Stimulated activated CD8-positive, alpha-beta memory T cell treated with anti-CD3 and anti-CD28 coated beads, Interleukin-12 subunit alpha, Interleukin-12 subunit beta, amount 100 ng/mL, for 24 hours (primary cell): ENCODE results near the gene TOB1.
"Not testable (repeated sequence)": the region's sequence is repeated elsewhere in the genome, so short reads cannot be mapped to it uniquely, and the experiment has no call there.

ENCODE experiments used
- DNase-seq: peaks from one replicate; pipeline ENCODE4 v3.0.0-alpha.2; 2020; ENCODE audit errors: extremely low read depth

Gene TOB1

GRCh38 chr17:50868602-50869001 is 2.4 kb upstream of the TOB1 start:
- DNase-seq = no peak

DNA sequence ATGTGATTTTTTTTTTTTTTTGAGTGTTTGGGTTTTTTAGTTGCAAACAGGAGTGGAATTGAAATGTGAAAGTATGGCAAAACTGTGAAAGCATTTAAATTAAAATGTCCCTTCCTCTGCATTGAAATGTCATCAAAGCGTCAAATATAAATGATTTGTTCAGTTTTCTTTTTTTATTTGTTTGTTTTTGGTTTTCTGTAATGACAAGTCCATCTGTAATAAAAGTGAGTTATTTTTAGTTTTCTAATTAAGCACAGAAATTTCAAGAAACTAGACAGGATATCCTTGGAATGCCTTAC is 1.9 kb upstream of the TOB1 start:
- DNase-seq = no peak

- DNase-seq = no peak
Measured at GRCh38 chr17:50867363-50868139, 1.4 kb upstream of the TOB1 start.

DNA sequence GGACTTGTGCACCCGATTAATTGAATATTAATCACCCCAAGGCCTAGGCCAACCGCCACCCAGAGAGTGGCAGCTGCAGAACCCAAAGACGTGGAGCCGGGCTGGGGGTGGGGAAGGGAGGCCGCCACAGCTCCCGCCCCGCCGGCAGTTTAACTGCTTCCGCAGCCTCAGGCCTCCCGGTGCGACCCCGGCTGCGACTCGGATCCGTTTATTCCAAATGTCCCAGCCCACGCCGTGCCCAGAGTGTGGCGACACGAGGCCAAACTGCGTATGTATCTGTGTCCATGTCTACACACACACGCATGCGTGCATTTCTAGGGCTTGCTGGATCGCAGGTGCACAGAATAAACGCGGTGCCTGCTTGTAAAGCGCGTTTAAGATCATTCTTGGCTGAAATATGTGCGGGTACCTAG is 802 bp upstream of the TOB1 start:
- DNase-seq = no peak

DNA sequence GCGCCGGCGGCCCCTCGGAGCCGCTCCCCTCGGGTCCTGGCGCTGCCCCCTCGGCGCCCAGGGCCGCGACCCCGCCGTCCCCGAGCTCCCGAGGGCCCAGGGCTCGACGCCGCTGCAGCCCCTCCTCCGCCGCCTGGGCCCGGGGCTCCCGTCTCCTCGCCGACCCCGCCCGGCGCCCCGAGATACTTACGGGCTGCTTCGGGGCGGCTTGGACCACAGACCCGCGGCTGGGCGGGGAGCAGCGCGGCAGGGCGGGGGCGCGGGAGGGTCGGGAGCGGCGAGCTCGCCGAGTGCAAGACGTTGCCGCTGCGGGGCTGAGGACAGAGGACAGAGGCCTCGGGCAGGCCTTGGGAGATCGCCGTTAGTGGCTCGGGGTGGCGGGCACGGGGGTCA is 290 bp downstream of the TOB1 start:
- no peak for DNase-seq

DNA sequence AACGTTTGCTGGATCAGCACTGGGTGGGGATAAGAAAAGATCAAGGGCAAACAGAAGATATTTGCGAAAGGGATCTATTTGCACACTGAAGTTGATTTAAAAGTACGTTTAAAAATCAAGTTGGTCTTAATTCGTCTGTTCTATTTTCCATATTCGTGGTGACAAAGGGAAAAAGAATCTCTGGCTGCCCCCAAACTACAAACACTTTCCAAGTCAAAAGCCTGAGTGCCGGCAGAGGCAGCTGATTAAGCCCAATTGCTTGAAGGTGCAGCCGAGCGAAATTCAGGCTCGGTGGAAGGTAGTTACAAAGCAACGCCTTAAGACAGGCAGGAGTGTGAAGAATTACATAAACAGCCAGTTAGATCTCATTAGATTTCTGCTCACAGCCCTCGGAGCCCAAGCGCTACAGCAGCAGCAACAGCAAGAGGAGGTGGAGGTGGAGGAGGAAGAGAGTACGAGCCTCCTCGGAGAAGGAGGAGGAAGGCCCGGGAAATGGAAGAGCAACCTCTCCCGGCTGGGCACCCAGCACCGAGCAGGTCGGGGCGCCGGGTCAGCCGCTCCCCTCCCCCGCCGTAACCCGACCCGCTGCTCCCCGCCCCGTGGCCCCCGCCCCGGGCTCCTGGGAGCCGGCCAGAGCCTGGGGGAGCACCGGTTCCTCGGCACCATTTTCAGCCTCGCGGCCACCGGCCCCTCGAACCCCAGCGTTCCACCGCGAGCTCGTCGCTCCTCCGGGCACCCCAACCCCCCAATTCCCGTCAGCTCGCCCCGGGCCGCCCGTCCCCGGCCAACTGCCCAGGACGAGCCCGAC is 890 bp downstream of the TOB1 start:
- no peak for DNase-seq

DNA sequence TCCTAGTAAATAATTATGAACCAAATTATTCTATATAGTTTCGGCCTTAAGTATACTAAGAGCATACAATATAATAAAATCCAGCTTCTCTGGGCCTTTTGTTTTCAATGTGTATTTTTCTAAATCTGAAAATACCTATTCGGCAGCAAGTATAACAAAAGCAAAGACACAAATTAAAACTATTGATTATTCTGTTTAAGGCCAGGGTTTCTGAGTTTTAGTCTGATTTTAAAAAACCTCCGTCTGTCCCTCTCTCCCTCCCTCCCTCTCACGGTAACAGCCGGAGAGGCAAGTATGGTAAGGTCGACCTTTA is 1.5 kb downstream of the TOB1 start:
- no peak for DNase-seq

GRCh38 chr17:50863931-50864330 is 2.2 kb downstream of the TOB1 start:
- DNase-seq = no peak

DNA sequence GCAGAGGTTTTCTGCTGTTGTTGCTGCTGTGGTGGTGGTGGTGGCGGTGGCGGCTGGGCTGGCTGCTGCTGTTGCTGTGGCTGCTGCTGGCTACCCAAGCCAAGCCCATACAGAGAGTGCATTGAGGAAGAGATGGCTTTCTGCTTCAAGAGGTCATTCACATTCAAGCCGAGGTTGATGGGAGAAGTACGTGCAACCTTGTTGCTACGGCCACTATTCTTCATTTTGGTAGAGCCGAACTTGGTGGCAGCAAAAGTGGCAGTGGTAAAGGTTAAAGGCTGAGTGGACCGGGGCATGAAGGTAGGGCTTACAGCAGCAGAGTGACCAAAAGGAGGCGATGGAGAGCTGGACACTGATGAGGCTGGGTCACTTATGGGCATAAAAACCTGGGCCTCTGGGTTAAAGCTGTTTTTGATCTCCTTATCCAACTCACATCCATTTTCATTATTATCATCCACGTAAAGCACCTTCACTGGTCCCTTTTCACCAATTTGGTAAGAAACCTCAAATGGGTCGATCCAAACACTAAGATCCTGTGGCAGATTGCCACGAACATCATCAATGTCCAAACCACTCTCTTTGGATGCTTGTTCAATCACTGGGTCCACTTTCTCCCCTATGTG is 2.8 kb downstream of the TOB1 start:
- DNase-seq = no peak

GRCh38 chr17:50861822-50862528 is 4.2 kb downstream of the TOB1 start:
- no peak for DNase-seq

- DNase-seq = no peak
Measured at GRCh38 chr17:50861334-50861676, 4.8 kb downstream of the TOB1 start.

DNA sequence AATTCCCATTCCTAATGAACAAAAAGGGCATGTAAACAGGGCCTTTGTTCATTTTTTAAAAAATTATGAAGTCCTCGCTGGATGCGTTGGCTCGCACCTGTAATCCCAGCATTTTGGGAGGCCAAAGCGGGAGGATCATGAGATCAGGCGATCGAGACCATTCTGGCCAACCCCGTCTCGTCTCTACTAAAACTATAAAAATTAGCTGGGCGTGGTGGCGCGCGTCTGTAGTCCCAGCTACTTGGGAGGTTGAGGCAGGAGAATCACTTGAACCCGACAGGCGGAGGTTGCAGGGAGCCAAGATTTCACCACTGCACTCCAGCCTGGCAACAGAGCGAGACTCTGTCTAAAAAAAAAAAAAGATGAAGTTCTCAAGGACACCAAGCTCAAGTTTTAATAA is 6.4 kb downstream of the TOB1 start:
- not testable (repeated sequence) for DNase-seq

- no peak for DNase-seq
Measured at GRCh38 chr17:50858486-50859225, 7.5 kb downstream of the TOB1 start.

DNA sequence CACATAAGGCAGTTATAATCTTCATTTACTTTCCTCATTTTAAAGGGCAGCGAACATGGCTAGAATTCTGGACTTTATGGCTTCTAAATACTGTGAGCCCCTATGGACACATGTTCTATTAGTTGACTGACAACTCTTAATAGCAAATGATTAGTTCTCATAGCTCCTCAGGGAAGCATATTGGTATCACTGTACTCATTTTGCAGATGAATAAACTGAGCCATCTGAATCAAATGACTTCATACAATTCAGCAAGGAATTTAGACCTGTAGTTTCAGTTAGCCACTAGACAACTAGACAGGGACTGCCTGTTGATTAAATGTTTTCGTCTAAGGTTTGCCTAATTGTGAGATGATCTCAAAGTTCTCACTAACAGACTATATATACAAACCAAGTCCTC is 9.7 kb downstream of the TOB1 start:
- DNase-seq = no peak

GRCh38 chr17:50855708-50856330 is 10.3 kb downstream of the TOB1 start:
- DNase-seq = no peak

- no peak for DNase-seq
Measured at GRCh38 chr17:50853781-50854180, 12.4 kb downstream of the TOB1 start.

- no peak for DNase-seq
Measured at GRCh38 chr17:50853015-50853615, 13.0 kb downstream of the TOB1 start.

DNA sequence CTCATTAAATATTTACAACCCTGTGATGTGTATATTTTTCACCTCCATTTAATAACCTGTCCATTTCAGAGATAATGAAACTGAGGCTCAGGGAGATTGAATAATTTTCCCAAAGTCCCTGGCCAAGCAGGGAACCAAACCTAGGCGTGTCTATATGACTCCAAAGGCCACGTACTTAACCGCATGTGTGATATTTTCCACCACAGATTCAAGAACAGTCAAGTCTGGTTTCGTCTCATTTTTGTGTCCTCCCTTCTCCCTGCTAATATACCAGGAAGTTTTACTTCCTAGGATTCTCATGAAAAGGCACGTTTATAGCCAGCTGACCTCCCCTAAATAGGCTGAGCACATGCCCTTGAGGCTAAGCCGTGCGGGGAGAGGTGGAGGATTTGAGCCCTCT is 15.5 kb downstream of the TOB1 start:
- no peak for DNase-seq

DNA sequence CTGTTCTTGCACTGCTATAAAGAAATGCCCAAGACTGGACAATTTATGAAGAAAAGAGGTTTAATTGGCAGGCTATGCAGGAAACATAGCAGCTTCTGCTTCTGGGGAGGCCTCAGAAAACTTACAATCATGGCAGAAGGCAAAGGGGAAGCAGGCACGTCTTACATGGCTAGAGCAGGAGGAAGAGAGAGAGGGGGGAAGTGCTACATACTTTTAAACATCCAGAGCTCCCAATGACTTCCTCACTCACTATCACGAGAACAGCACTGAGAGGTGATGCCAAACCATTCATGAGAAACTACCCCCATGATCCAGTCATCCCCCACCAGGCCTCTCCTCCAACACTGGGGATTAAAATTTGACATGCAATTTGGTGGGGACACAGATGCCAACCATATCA is 17.4 kb downstream of the TOB1 start:
- no peak for DNase-seq

GRCh38 chr17:50848039-50848438 is 18.1 kb downstream of the TOB1 start:
- DNase-seq = no peak

DNA sequence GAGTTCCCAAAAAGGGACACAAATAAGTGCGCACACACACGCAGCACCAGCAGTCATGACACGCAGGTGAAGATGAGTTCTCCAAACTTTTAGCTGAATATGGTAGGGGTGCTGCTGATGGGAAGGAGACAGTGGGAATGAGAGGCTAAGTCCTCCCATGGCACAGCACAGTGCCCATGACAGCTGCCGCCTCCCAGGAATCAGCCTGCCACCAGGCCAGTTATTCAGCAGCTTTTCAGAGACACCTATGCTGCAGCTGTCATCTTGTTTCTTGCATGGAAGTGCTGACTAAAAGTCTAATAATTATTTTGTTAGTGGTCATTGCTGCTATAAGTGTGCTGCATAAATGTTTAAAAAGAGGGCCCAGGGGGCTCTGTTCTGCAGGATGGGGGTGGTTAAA is 18.6 kb downstream of the TOB1 start:
- DNase-seq = no peak
